ENCODE results near the gene IGF2R. TPM values are rescaled to one million over a fixed set of nuclear protein-coding genes. Genes with fewer than 3 reads are reported as not detected.

Gene IGF2R
- total RNA-seq, 4 donors from 2014 or later = 85.0 to 145 (median 103) TPM

DNA sequence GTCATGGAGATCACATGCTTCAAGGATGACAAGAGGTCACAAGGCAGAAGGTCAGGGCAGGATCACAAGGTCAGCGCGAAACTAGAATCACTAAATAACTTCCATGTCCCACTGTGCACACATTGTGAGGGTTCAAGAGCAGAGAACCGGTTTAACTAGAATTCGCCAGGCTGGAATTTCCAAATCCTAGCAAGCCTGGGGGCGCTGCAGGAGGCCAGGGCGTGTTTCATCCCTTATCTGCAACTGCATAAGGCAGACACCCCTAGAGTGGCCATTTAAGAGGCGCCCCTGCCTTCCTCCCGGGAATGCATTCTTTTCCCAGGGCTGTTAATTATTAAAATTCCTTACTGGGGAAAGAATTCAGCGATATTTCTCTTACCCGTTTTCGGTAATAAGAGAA lies 112.5 kb downstream of the IGF2R start:
- TF ChIP-seq, protein P1, sequence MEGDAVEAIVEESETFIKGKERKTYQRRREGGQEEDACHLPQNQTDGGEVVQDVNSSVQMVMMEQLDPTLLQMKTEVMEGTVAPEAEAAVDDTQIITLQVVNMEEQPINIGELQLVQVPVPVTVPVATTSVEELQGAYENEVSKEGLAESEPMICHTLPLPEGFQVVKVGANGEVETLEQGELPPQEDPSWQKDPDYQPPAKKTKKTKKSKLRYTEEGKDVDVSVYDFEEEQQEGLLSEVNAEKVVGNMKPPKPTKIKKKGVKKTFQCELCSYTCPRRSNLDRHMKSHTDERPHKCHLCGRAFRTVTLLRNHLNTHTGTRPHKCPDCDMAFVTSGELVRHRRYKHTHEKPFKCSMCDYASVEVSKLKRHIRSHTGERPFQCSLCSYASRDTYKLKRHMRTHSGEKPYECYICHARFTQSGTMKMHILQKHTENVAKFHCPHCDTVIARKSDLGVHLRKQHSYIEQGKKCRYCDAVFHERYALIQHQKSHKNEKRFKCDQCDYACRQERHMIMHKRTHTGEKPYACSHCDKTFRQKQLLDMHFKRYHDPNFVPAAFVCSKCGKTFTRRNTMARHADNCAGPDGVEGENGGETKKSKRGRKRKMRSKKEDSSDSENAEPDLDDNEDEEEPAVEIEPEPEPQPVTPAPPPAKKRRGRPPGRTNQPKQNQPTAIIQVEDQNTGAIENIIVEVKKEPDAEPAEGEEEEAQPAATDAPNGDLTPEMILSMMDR (IDR thresholded peaks at IDR 0.05; ENCODE audit: low read depth) = no peak

DNA sequence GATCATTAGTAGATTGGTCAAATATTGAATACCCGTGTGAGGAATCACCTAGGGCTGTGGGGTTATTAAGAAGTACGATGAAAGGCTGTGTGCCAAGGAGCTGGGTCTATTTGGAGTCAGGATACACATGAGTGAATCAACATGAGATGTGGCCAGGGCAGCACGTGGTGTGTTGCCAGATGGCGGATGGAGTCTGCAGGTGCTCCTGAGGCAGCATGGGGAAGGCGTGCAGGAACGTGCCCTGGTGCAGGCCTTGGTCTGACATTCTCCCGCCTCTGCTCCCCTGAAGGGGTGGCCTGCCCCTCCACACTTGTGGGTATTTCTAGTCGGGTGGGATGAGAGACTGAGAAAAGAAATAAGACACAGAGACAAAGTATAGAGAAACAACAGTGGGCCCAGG lies 113.7 kb downstream of the IGF2R start:
- TF ChIP-seq, protein P1 (IDR thresholded peaks at IDR 0.05; ENCODE audit: low read depth) = no peak

DNA sequence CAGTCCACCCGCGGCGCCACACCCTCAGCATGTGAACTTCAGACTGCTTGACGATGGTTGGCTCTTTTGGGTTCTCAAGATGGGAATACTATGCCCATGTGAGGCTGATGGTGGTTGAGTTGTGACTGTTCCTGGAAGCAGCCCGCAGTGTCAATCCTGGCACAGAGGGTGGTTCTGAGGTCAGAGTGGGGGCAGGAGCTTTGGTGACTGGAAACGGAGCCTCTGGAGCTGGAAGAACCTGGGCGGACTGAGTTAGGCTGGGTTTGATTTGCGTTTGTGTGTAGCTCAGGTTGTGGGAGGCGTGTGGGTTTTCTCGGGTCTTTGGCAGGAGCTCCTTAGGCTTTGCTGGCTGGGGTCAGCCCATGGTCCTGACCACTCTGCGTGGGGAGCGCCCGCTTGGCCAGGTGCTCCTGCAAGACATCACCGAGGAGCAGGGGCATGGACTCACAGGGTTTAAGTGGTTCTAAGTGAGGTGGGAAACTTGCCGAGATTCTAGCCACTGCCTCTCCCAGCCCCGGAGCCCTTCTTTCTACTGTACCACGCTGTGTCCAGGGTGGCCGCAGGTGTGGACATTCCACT lies 115.4 kb downstream of the IGF2R start:
- TF ChIP-seq, protein P1 (IDR thresholded peaks at IDR 0.05; ENCODE audit: low read depth) = no peak

DNA sequence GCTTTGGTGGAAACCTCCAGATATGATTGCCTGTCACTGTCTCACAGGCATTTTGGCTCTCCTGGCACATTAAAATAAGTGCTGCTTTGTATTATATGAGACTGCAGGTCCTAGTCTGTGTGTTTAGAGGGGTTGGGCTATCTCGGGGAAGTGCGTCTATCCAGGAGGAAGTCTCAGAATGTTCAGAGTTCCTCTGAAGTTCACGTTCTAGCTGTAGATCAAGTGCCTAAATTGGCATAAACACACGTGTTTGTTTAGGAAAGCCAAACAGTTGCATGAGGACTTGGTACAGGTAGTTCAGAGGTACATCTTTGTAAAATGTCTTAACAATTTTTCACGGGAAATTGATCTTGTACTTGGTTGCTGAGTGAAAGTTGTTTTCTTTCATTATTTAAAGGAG lies 116.3 kb downstream of the IGF2R start:
- TF ChIP-seq, protein P1 (IDR thresholded peaks at IDR 0.05; ENCODE audit: low read depth) = no peak

DNA sequence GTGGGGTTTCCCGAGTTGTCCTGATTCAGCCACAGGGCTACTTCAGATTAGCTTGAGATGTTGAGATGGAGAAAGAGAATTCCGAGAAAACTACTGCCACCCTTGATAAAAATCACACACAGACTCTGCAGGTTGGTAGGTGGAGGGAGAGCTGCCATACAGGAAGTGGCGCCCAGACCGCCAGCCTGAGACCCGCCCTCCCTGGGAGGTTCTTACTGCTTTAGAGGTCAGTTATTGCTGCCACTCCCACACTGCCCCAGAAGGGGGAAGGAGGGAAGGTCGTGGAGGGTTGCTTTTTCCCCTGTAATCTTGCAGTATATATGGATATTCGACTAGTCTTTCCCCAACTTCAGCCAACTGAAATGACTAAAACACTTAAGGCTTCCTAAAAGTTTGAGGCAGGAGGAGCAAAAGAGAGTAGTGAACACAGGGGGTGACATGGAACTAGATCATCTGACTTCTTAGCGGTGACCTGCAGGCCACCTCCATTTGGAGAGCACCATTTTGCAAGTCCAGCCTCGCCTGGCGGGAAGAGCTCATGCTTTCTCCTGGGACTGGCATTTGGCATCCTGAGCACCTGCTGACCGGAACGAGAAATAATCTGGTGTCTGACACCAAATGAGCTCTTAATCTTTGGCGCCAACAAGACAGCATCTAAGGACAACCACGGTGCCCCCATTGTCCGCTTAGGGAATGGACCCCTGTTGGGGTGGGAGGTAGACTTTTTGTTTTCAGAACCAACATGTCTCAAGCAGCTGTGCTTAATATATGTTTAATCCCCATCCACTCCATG lies 117.0 kb downstream of the IGF2R start:
- TF ChIP-seq, protein P1 (IDR thresholded peaks at IDR 0.05; ENCODE audit: low read depth) = no peak

DNA sequence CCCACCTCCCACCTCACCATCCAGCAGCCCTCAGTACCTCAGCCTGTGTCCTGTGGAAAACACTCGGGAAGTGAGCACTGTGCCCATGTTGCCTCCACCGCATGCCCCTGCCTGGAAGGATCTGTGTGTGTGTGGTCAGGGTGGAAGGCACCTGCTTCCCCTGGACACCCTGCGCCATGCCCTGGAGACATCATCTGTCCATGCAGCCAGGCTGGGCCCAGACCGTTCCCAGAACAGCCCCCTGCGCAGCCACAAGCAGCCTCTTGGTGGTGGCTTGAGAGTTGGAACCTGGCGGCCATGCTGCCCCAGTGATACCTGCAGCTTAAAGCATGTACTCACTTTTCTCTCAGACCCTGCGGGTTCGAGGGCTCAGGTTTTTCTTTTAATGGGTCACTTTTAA lies 117.9 kb downstream of the IGF2R start:
- TF ChIP-seq, protein P1 (IDR thresholded peaks at IDR 0.05; ENCODE audit: low read depth) = no peak

DNA sequence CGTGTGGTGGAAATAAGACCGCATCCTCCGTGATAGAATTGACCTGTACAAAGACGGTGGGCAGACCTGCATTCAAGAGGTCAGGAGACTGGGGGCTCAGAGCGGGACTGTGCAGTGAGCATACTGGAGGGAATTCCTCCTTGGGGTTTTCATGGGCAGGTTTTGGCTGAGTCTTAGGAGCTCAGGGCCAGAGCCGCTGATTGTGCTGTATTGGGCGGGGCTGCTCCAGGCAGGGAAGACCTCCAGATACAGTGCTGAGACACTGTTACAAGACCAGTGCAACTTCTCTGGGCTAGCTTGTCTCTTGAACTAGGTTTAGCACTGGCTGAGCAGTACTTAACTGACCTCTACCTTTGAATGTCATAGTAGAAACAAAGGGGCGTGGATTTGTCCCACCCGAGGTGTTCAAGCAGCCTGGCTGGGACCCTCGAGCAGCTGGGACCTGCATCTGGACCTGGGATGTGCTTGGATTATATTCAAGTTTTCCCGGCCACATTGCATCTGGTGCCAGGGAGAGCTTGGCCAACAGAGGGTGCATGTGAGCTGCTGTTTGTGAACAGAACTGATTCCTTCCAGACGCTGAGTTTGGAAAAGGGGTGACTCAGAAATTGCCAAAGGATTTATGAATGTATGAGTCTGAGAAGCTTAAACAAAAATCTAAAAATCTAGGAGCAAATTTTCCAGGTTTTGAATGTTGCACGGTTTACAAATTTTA lies 119.3 kb downstream of the IGF2R start:
- TF ChIP-seq, protein P1 (IDR thresholded peaks at IDR 0.05; ENCODE audit: low read depth) = no peak
